Activated CD8-positive, alpha-beta memory T cell treated with anti-CD3 and anti-CD28 coated beads, Interleukin-2, amount 50 U/mL, for 1 hour (primary cell): ENCODE results near the gene SELPLG.
"Not testable (repeated sequence)": the region's sequence is repeated elsewhere in the genome, so short reads cannot be mapped to it uniquely, and the experiment has no call there.

Experiments used
- DNase-seq: peaks from one replicate; pipeline ENCODE4 v3.0.0-alpha.2; 2020; ENCODE audit errors: extremely low read depth

The SELPLG gene

DNA sequence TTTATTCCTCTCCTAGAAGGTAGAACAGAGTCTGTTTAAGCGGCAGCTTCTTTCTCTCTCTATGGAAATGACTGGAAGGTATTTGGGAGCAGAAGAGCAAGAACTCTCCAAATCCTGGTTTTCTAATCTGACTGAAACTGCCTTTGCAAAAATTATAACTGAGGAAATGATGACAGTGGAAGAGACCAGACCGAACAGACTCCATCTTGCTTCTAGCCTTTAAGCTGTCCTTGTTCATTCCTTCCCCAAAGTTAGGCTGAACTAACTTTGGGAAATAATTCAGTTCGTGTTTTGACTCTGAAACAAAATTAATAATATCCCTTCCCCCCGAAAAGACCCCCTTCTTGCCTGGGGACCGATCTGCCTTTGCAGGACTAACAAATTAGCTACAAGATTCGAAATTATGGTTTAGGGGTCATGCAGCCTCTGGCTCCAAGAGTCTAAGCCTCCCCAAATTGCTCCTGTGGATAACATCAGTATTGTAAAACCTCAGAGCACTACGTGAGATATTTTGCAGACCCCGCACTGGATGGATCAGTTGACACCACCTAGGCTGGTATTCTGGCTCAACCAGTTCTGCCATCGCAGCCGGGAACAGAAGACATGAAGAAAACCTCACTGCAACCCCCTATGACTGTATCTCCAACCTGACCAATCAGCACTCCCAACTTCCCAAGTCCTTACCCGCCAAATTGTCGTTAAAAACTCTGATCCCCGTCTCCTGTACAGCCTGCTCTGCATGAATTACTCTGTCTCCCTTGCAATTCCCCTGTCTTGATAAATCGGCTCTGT lies 14.1 kb downstream of the SELPLG start:
- no peak for DNase-seq

DNA sequence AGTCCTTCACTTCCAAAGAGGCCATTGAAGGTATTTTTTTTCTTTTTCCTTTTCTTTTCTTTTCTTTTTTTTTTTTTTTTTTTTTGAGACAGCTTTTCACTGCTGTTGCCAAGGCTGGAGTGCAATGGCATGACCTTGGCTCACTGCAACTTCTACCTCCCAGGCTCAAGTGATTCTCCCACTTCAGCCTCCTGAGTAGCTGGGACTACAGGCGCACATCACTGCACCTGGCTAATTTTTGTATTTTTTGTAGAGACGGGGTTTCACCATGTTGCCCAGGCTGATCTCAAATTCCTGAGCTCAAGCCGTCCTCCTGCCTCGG lies 14.8 kb downstream of the SELPLG start:
- not testable (repeated sequence) for DNase-seq

DNA sequence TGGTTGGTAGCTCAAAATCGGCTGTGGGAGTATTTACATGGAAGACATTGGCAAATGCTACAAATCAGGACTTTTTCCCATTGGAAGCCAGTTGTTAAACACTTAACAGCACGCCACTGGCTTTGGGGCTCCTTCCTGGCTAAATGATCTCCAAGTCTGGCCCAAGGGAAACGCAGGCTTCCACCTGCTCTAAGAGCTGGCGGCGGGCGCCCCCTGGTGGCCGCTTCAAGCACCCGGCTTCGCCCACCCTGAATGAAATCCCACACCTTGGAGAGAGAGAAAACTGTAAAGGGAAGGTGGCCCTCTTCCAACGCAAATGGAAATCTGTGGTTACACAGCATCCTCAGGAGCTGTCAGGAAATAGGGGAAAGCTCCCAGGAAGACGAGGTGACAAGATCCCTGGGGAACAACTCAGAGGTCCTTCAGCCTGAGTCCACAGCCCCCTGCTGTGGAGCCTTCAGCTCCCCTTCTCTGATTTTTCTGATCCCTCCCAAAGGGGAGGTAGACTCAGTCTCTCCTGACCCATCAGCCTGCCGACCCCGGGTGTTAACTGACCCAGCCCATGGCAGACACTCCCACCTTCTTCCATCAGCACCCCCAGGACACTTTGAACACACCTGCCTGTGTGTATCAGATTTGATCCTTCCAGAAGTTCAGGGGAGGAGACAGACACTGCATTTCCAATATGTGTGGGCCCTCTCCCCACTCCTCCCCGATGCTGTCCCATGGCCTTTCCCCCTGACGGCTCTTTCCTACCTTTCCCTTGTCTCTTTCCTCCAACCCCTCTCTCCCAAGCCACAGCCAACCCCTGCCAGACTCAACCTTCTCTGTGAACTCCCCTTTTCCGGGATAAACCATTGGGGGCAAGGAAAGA lies 15.4 kb downstream of the SELPLG start:
- no peak for DNase-seq

DNA sequence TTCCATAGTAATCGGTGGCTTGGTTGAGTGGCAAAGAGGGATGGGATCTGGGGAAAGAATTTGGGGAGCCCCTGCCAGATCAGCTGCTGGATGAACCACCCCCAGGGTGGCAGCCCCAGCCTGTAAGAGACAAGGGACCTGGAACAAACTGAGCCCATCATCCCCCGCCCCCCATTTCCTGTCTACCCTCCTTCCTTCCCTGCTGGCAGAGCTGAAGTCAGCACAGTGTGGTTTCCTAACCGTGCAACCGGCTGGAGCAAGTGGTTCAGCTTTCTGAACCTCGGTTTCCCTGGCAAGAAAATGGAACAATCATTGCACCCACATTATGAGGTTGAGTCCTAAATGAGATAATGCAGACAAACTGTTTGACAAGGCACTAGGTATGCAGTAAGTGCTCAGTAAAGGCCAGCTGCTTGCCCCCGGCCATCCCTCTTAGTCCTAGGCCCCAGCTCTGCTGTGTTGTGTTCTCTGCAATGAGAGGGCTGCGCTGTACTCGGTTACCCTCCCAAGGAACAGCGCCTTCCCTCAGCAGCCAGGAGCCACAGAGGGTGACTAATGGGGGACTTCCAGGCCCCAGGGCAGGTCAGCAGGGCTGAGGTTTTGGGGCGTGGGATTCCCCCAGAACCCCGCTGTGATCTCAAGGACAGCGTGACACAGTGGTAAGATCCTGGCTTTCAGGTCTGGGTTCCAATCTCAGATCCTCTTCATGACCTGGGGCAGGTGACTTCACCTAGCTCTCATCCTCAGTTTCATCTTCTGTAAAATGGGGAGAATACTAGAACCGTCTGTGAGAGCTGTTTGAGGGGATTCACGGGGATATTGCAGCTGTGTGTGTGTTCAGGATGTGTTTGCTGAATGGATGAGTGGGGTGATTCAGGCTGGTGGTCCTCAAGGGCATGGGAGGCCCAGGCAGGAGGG lies 16.5 kb downstream of the SELPLG start:
- DNase-seq, result peak; percentile 52

DNA sequence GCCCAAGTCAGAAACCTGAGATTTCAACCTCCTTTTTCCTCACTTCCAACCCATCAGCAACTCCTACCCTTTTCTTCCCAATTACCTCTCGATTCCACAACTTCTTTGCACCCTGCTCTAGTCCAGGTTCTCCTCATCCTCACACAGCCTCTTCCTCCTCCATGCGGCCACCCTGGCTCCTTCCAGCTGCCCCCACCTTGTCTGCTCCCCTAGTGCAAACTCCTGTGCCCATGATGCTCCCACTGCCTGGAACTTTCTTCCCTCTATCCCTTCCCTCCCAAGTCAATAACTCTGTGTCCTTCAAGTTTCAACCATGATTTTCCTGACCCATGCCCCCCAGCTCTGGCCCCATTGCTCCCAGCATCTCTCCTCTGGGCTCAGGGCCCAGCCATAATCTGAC lies 17.3 kb downstream of the SELPLG start:
- no peak for DNase-seq

DNA sequence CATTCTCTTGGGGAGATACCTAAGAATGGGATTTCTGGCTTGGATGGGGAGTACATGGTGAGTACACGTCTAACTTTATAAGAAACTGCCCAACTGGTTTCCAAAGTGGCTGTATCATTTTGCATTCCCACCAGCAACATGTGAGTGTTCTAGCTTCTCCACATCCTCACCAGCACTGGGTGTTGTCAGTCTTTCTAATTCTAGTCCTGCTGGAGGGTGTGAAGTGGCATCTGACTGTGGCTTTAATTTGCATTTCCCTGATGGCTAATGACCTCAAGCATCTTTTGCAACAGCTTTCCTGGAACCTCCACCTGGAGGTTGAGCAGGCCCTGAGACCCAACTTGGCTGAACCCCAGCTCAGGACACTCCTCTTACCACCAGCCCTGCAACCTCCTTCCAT lies 17.8 kb downstream of the SELPLG start:
- DNase-seq, result no peak

DNA sequence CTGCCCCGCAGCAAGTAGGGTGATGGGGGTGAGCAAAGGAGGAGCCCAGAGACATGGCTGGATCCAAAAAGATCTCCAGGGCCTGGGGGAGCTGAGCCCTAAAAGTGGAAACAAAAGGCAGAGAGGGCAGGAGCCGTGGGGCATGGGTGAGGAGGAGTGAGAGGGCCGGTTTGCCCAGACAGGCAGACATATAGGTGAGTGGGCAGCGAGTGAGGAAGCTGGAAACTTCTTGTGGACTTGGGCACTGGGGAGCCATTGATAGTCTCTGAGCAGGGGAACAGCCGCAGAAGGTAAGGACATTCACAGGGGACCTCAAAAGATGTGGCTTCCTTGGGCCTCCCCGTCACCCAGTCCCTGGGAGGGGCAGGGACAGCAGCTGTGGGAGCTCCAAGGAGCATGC lies 19.1 kb downstream of the SELPLG start:
- DNase-seq, result no peak

DNA sequence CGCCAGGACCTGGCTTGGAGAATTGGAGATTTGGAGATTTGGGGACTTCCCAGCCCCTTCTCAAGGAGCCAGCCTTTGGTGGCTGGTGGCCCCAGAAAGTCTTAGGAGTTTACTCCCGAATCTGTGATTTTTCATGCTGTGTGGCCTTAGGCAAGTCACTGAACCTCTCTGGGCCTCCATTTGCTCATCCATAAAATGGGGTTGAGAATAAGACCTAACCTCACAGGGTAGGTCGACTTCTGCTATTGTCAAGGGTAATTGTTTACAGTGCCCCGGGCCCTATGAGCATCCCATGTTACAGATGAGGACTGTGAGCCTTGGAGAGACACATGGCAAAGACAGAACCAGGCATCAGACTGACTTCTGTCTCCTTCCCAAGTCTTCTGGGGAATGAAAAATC lies 19.7 kb downstream of the SELPLG start:
- no peak for DNase-seq

DNA sequence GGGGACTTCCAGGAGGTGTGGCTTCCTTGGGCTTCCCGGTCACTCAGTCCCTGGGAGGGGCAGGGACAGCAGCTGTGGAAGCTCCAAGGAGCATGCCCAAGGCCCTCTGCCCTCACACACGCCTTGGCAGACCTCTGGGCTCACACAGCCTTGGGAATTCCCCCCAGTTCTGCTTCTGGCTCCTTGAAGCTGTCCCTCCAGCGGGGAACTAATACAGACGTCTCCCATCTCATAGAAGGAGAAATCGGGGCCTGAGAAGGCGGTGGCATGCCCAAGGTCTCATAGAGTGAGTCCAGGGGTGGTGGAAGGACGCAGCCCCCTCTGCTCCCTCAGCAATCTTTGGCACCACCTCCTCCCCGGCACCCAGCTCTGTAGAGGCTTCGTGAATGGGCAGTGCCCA lies 20.1 kb downstream of the SELPLG start:
- no peak for DNase-seq

DNA sequence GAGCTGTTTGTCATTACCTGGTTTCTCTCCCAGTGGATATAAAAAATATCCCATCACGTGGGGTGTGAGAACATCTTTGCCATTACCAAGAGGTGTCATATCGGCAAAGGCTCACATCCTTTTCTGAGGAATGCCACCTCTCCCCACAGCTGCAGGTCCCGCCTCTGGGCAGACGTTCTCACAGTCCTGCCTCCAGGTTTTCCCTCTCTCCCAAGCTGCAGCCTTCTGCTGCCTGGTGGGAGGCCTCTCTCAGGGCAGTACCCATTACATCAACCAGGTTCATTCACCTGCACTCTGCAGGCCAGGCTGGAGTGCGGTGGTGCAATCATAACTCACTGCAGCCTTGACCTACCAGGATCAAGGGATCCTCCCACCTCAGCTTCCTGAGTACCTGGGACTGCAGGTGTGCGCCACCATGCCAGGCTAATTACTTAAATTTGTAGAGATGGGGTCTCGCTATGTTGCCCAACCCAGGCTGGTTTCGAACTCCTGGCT lies 20.9 kb downstream of the SELPLG start:
- DNase-seq, result no peak

DNA sequence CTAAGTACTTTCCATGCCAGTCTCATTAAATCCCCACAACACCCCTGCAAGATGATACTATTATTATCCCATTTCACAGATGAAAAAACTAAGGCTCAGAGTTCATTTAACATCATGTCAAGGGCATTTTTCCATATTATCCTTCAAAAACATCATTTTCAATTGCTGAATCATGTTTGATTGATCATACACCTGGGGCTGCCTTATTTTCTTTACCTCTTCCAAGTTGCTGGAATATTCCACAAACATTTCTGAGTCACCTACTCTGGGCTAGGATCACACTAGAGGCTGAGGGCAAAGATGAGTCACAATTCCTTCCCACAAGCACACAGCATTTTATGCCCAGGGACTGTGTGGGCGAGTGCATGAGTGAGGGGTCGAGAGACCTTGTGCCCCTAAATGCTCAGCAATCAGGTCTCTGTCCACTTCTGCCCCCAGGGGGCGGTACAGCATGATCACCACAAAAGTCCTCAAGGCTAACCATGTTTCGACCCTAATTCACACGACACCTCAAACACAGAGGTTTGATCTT lies 21.7 kb downstream of the SELPLG start:
- DNase-seq, result no peak

DNA sequence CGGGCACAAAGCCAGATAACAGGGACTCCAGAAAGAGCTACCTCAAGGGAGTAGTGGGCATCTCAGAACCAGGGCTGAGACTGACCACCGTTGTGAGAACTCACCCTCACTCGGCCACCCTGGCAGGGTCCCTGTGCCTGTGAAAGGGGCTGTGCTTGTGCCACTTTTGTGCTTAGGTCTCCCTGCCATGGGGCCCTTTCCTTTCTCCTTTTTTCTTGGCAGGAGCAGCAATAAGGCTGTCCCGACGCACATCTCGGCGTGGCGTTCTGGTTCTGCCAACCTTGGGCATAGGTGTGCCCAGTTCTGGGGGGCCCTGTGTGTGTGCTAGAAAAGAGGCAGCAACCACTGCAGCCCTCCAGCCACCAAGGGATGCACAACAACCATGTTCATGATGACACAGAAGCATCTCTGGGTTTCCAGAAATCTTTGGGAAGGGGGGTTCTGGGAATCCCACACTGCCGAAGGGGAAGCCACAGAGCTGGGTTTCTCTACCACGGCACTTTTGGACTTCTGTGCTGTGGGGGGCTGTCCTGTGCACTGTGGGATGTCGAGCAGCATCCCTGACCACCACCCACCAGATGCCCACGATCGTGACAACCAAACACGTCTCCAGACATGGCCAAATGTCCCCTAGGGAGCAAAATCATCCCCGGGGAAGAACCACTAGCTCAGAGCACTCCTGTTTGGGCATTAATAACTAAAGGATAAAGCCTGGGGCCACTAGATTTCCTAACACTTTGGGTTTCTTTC lies 22.7 kb downstream of the SELPLG start:
- no peak for DNase-seq

DNA sequence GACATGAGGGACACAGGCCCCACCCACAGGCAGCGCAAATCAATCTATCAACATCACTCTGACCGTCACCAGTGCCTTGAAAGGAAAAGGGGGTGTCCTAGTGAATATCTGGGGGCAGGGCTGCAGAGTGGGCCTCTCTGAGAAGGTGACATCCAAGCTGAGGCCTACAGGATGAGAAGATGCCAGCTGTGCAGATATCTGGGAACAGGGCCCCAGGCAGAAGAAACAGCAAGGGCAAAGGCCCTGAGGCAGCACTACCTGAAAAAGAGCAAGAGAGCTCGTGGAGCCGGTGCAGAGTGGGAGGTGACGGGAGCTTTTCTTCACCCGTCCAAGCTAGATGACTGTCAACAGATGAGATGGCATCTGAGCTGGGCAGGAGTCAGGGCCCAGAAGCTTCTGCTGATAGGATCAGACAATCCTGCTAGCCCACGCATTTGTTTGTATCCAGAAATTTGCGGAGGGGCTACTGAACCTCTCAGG lies 23.3 kb downstream of the SELPLG start:
- no peak for DNase-seq

DNA sequence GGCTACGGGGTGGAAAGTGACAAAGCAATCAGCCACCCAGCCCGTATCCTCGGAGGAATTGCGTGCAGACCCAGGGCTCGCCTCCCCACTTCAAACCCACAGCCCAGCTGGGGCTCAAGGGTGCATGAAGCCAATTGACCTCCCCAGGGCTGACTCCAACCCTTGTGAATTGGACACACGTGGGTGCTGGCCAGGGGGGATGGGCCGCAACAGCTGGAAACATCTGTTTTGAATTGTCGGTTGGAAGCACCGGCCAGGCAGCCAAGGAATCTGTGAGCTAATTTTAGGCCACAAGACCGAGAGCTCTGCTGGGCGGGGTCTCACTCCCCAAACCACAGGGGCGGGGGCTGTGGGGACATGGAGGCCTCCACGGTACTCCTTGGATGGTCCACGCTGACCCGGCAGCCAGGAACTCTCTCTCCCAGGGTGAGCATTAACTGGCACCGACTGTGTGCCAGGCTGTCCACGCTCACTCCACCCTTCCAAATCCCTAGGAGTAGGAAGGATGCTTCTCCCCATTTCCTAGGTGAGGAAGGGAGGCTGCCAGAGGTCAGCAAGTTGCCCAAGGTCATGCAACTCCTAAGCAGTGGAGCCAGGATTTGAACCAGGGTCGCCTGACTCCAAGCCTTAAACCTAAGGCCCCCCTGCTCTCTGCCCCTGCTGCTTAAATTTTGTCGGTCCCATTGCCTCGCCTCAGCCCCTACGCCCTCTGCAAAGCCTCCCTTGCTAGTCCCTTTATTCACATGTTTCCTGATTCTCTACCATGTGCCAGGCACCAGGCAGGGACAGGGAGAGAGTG lies 24.0 kb downstream of the SELPLG start:
- DNase-seq, result no peak

DNA sequence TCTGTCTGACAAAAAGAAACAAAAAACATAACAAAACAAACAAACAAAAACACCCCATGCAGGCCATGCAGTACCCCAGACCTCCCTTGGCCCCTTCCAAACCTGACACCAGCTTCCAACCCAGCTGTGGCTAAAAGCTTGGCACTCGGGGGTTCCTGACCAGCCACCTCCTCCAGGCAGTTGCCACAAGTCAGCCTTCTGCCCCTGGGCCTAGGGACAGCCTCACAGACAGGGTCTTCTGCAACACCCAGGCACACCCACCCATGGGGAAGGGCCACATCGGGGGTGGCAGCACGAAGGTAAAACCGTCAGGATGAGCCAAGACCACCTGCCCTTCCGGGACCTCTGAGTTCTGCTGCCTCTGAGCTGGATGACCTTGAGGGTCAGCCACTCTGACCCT lies 25.1 kb downstream of the SELPLG start:
- DNase-seq, result no peak

DNA sequence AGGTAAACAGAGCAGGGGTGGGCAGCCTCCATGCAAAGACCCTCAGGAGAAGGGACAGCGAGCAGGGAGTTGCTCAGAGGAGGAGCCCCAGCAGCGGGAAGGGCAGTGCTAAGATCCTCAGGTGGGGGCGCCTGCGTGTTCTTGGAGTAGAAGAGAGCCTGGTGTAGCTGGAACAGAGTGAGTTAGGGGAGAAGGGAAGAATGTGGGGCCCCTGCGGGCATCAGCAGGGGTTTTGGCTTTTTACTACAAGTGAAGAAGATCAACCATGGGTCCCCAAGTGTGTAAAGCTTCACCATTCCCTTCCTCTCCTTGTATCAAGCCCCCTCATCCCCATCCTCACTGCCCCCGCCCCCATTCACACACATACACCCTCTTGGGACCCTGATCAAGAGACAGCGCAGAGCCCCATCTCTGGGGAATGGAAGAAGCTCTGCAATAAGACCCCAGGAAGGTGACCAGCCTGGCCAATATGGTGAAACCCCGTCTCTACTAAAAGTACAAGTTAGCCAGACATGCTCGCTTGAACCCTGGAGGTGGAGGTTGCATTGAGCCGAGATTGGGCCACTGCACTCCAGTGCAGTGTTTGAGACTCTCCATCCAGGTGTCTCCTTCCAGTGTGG lies 25.6 kb downstream of the SELPLG start:
- no peak for DNase-seq

DNA sequence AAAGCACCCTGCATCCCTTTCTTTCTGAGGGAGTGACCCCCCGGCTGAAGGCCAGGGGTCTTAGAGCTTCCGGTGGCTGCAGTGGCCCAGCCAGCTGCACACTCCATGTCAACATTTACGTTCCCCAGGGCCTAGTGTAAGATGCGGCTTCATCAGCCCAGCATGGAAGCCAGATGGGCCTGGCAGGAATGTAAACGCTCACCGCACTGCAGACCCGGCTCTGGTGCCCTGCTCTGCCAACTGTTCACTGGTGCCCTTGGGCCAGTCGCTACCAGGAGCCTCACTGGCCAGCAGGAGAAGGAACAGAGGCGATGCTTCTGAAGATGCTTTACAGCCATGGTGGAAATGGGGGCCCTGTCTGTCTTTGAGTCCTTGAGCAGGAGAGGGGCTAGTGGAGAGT lies 27.2 kb downstream of the SELPLG start:
- DNase-seq, result no peak

DNA sequence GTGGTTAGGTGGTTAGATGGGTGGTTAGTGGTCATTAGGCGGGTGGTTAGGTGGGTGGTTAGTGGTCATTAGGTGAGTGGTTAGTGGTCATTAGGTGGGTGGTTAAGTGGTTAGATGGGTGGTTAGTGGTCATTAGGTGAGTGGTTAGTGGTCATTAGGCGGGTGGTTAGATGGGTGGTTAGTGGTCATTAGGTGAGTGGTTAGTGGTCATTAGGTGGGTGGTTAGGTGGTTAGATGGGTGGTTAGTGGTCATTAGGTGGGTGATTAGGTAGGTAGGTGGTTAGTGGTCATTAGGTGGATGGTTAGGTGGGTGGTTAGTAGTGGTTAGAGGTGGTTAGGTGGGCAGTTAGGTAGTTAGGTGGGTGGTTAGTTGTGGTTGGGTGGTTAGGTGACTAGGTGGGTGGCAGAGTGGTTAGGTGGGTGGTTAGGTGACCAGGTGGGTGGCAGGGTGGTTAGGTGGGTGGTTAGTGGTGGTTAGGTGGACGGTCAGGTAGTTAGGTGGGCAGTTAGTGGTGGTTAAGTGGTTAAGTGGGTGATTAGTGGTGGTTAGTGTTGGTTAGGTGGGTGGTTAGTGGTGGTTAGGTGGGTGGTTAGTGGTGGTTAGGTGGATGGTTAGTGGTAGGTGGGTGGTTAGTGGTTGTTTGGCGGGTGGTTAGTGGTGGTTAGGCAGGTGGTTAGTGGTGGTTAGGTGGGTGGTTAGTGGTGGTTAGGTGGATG lies 27.8 kb downstream of the SELPLG start:
- no peak for DNase-seq
